ENCODE results near the gene RPS2.

The RPS2 gene

DNA sequence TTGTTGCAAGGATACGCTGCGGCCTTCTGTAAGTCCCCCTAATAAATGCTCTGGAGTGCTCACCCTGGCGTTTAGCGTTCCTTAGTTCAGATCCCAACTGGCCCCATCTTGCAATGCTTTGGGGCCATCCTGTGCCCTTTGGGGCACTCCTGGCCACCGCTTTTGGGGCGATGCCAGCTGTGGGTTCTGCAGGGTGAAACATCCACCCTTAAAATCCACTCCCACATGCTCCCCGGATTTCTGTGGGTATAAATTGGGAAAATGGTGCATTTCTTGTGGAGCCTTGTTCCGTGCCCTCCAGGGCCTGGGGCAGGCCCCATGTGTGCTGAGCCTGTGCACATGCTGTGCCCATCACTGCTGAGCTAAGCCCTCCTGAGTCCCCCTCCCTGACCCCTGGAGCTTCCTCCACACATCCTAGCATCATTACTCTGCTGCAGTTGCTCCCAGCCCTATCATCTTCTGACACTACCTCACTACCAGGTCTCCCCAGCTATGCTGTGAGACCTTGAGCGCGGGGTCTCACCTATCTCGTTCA, 27.6 kb downstream of the RPS2 start:
- H3K79me2 ChIP-seq (ENCODE audit: insufficient read depth, low read length): no peaks in the 10 kb centered on the region
- TF ChIP-seq EZH2phosphoT487 (conservative IDR thresholded peaks at IDR 0.05; ENCODE audit: low read length): no peak
- TF ChIP-seq, protein P1, sequence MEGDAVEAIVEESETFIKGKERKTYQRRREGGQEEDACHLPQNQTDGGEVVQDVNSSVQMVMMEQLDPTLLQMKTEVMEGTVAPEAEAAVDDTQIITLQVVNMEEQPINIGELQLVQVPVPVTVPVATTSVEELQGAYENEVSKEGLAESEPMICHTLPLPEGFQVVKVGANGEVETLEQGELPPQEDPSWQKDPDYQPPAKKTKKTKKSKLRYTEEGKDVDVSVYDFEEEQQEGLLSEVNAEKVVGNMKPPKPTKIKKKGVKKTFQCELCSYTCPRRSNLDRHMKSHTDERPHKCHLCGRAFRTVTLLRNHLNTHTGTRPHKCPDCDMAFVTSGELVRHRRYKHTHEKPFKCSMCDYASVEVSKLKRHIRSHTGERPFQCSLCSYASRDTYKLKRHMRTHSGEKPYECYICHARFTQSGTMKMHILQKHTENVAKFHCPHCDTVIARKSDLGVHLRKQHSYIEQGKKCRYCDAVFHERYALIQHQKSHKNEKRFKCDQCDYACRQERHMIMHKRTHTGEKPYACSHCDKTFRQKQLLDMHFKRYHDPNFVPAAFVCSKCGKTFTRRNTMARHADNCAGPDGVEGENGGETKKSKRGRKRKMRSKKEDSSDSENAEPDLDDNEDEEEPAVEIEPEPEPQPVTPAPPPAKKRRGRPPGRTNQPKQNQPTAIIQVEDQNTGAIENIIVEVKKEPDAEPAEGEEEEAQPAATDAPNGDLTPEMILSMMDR (IDR thresholded peaks at IDR 0.05; ENCODE audit: insufficient read depth, low read length, poor library complexity, severe bottlenecking): no peak
- H3K9ac ChIP-seq (ENCODE audit: low read length): no peak overlapping the region

DNA sequence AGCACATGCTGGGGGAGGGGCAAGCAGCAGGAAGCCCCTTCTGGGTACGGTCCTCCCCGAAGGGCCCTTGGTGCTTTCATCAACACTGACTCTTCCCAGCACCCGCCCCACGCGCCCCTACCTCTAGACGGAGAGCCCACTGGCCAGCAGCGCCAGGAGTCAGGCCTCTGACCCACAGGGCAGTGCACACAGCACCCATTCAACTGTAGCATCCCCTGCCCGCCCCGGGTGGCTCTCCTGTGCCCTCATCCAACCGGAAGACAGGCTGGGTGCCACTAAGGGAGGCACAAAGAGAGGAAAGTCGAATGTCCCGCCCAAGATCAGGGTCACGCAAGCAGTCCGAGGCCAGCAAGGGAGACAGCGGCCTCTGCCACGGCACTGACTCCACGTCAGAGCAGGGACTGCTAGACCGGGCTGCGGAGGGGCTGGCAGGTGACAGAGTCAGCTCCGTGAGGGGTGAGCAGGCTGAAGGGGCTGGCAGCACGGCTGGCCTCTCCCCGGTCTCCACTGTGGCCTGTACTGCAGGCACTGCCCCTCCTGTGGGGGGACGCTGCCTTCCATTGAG, 31.4 kb downstream of the RPS2 start:
- H3K9me2 ChIP-seq (replicated peaks; ENCODE audit: insufficient read depth, low read length): no peaks in the 10 kb centered on the region
- no peak overlapping the region for H3K9ac ChIP-seq (ENCODE audit: low read length)
- H3K27ac ChIP-seq (ENCODE audit: low read depth, low read length): no peak overlapping the region
- H3F3A ChIP-seq (ENCODE audit: insufficient read depth): no peaks in the 10 kb centered on the region
- H3K36me3 ChIP-seq (ENCODE audit: low read length): no peaks in the 10 kb centered on the region
- H3K9me3 ChIP-seq (ENCODE audit: insufficient read depth, low read length): no peaks in the 10 kb centered on the region
- no peak overlapping the region for H3K4me3 ChIP-seq (ENCODE audit: insufficient read depth, low read length, poor library complexity, severe bottlenecking)
- no peaks in the 10 kb centered on the region for H3K27me3 ChIP-seq (ENCODE audit: low read length)
- no peaks in the 10 kb centered on the region for H4K20me1 ChIP-seq (ENCODE audit: low read depth, low read length)
- H3K79me2 ChIP-seq (ENCODE audit: insufficient read depth, low read length): no peaks in the 10 kb centered on the region
- no peak overlapping the region for H2AFZ ChIP-seq (ENCODE audit: low read depth, low read length, severe bottlenecking)
- no peak for TF ChIP-seq EZH2phosphoT487 (conservative IDR thresholded peaks at IDR 0.05; ENCODE audit: low read length)
- TF ChIP-seq, protein P1 (IDR thresholded peaks at IDR 0.05; ENCODE audit: insufficient read depth, low read length, poor library complexity, severe bottlenecking): no peak
- no peak overlapping the region for H3K4me2 ChIP-seq (ENCODE audit: low read depth, low read length, poor library complexity, severe bottlenecking)

More for the DNA sequence above, 27.6 kb downstream of the RPS2 start:
- Histone ChIP-seq H3K27ac (ENCODE audit: low read depth, low read length) (no peak overlapping the region), H4K20me1 (ENCODE audit: low read depth, low read length) (no peaks in the 10 kb centered on the region), H3F3A (ENCODE audit: insufficient read depth) (no peaks in the 10 kb centered on the region), H3K9me2 (replicated peaks; ENCODE audit: insufficient read depth, low read length) (no peaks in the 10 kb centered on the region), H3K27me3 (ENCODE audit: low read length) (no peaks in the 10 kb centered on the region), H3K4me2 (ENCODE audit: low read depth, low read length, poor library complexity, severe bottlenecking) (no peak overlapping the region), H2AFZ (ENCODE audit: low read depth, low read length, severe bottlenecking) (no peak overlapping the region), H3K9me3 (ENCODE audit: insufficient read depth, low read length) (no peaks in the 10 kb centered on the region), H3K4me3 (ENCODE audit: insufficient read depth, low read length, poor library complexity, severe bottlenecking) (no peak overlapping the region), H3K36me3 (ENCODE audit: low read length) (no peaks in the 10 kb centered on the region)

GRCh38 chr16:1932050-1933028, 32.3 kb downstream of the RPS2 start:
- Histone ChIP-seq H3K9me3 (ENCODE audit: insufficient read depth, low read length) (no peaks in the 10 kb centered on the region), H3F3A (ENCODE audit: insufficient read depth) (no peaks in the 10 kb centered on the region), H3K27ac (ENCODE audit: low read depth, low read length) (no peak overlapping the region), H4K20me1 (ENCODE audit: low read depth, low read length) (no peaks in the 10 kb centered on the region), H3K4me2 (ENCODE audit: low read depth, low read length, poor library complexity, severe bottlenecking) (no peak overlapping the region), H2AFZ (ENCODE audit: low read depth, low read length, severe bottlenecking) (no peak overlapping the region), H3K36me3 (ENCODE audit: low read length) (no peaks in the 10 kb centered on the region), H3K9me2 (replicated peaks; ENCODE audit: insufficient read depth, low read length) (no peaks in the 10 kb centered on the region), H3K9ac (ENCODE audit: low read length) (no peak overlapping the region), H3K4me3 (ENCODE audit: insufficient read depth, low read length, poor library complexity, severe bottlenecking) (no peak overlapping the region), H3K79me2 (ENCODE audit: insufficient read depth, low read length) (no peaks in the 10 kb centered on the region), H3K27me3 (ENCODE audit: low read length) (no peaks in the 10 kb centered on the region)
- TF ChIP-seq EZH2phosphoT487 (conservative IDR thresholded peaks at IDR 0.05; ENCODE audit: low read length): no peak
- TF ChIP-seq, protein P1 (IDR thresholded peaks at IDR 0.05; ENCODE audit: insufficient read depth, low read length, poor library complexity, severe bottlenecking): no peak
